ENCODE data around the gene ANTKMT.
"Not testable (repeated sequence)": the region's sequence is repeated elsewhere in the genome, so short reads cannot be mapped to it uniquely, and the experiment has no call there.

The ANTKMT gene

DNA sequence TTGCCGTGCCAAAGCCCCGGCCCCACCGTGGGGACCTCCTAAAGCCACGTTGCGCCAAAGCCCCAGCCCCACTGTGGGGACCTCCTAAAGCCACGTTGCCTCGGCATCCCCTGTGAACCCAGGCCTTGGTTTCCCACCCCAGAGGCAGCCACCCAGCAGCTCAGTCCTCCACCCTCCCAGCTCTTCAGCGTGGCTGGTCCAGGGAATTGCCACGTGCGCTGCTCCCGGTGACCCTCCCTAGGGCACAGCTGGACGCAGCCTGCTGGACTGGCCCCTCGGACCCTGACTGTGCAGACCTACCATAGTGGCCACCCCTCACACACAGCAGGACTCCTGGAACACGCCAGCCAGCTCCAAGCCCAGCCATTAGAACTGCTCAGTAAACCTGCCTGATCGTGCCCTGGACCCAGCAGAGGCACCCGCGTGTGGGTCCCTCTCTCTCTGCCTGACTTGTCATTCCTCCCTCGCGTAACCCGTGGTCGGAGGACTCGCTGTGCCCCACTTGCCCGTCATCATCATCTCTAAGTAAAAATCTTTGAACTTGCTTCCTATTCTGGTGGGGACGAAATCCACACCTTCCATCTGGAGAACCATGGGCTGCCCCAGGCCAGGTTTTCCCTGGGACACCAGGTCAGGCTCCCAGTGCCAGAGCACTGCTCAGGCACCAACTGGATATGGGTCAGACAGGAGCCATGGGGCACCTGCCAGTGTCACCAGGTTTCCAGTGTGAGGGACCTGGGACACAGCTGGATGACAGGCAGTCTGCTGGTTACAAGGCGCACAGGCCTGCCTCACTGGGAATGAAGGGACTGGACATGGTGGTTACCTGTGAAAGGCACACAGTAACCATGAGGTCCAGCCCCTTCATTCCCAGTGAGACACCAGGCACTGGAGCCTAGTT is 14.3 kb downstream of the ANTKMT start:
- TF ChIP-seq POLR2A (IDR thresholded peaks at IDR 0.05; ENCODE audit: low read depth, low read length) (no peak), POLR2AphosphoS5 (IDR thresholded peaks at IDR 0.05; ENCODE audit: low read depth, low read length) (no peak), TAF1 (IDR thresholded peaks at IDR 0.05; ENCODE audit: borderline replicate concordance, low read depth, low read length) (no peak)
- DNase-seq (ENCODE audit: insufficient read length) (no peak), FAIRE-seq (no peak)

DNA sequence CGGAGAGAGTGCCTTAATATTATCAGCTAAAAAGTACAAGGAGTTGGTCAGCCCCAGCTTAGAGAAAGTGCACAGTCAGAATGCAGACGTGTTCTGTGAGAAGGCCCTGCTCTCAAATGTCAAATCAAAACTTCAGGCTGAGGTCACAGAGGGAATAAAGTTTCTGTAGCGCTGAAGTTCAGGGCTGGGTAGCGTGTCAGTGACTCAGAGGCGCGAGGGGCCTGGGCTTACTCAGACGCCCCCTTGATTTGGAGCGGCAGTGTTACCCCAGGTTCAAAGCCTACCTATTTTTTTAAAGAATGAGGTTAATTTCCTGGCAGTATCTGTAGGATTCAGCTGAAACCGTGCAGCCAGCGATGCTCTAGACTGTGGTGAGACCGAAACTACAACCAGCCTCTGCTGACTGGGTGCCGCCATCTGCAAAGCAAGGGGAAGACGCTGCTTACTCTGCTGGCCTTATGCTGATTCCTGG is 15.1 kb downstream of the ANTKMT start:
- TF ChIP-seq TAF1 (IDR thresholded peaks at IDR 0.05; ENCODE audit: borderline replicate concordance, low read depth, low read length) (no peak), POLR2A (IDR thresholded peaks at IDR 0.05; ENCODE audit: low read depth, low read length) (no peak), POLR2AphosphoS5 (IDR thresholded peaks at IDR 0.05; ENCODE audit: low read depth, low read length) (no peak)
- no peak for DNase-seq (ENCODE audit: insufficient read length)
- FAIRE-seq: no peak

DNA sequence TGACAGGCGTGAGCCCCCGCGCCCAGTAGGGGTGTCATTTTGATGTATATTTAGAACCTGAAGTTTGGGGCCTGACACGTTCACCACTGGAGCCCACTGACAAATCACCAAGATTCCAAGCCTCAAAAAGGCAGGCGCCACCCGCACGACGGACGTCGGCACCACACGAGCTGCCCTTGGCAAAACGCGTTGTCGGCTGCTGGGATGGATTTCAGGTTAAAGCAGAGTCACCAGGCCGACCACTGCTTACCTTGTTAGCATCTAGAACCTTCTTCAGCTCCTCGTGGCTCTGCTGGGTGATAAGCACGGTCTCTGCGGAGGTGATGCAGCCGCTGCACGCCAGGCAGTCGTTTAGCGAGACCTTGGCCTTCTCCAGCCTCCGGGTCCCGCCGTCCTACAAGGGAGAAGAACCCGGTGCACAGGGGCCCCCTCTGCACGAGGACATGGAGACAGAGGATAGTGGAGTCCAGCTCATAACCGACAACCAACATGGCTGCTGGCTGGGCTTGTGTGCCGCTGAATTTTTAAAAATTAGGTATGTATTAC is 16.1 kb downstream of the ANTKMT start:
- FAIRE-seq (no peak), DNase-seq (ENCODE audit: insufficient read length) (no peak)
- TF ChIP-seq TAF1 (IDR thresholded peaks at IDR 0.05; ENCODE audit: borderline replicate concordance, low read depth, low read length): no peak
- no peak for TF ChIP-seq POLR2AphosphoS5 (IDR thresholded peaks at IDR 0.05; ENCODE audit: low read depth, low read length)
- TF ChIP-seq POLR2A (IDR thresholded peaks at IDR 0.05; ENCODE audit: low read depth, low read length): no peak

DNA sequence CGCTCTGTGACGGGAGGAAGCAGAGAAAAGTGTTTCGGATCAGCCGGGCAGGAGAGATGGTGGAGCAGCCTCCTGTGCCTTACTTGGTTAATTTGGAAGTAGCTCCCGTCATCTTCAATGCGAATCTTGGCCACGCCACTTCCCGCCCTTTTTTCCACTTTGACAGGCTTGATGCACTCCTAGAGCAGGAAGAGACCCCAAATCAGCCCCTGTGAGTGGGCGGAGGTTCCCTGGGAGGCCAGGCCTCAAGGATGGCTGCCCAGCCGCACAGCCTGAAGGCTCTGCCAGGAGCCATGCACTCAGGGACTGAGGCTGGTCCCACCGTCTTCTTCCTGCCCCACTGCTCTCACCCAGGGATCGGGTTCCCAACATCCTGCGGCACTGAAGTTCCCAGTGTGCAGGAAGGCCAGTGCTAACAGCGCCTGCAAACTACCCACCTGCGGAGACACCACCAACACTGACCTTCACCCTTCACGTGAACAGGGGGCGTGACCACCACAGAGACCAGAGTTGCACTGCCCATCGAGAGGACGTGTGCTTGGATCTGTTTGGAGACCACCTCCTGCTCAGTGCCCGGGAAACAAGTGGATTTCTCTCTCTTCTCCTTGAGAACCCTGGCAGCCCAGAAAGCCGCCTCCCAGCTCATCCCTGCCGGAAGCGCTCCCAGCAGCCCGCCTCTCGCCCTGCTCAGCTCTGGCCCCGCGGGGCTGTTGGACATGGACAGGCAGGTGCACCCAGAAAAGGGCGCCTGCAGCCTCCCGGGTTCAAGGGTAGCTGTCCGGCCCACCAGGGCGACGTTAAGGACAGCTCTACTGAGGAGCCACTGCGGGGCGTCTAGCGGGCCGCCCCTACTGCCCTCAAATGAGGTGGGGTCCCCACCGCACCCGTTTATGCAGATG is 18.9 kb downstream of the ANTKMT start:
- DNase-seq (ENCODE audit: insufficient read length): no peak
- FAIRE-seq: no peak
- no peak for TF ChIP-seq TAF1 (IDR thresholded peaks at IDR 0.05; ENCODE audit: borderline replicate concordance, low read depth, low read length)
- TF ChIP-seq POLR2A (IDR thresholded peaks at IDR 0.05; ENCODE audit: low read depth, low read length): no peak
- TF ChIP-seq POLR2AphosphoS5 (IDR thresholded peaks at IDR 0.05; ENCODE audit: low read depth, low read length): no peak

DNA sequence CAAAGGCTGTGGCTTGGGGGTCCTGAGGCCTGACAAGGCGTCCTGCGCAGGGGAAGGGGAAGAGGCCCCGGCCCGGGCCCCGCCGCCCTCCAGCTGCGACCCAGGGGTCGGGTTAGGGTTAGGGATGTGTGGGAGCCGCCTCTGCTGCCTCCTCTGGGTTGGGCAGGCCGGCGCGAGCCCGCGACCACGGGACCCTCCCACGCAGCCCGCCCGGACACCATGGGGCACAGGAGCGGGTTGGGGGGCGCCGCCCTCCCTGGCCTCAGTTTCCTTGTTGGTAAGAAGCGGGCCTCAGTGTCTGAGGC is 19.5 kb downstream of the ANTKMT start:
- TF ChIP-seq POLR2A (IDR thresholded peaks at IDR 0.05; ENCODE audit: low read depth, low read length): no peak
- no peak for TF ChIP-seq POLR2AphosphoS5 (IDR thresholded peaks at IDR 0.05; ENCODE audit: low read depth, low read length)
- no peak for TF ChIP-seq TAF1 (IDR thresholded peaks at IDR 0.05; ENCODE audit: borderline replicate concordance, low read depth, low read length)
- DNase-seq (ENCODE audit: insufficient read length) (peak; percentile 57), FAIRE-seq (no peak)

DNA sequence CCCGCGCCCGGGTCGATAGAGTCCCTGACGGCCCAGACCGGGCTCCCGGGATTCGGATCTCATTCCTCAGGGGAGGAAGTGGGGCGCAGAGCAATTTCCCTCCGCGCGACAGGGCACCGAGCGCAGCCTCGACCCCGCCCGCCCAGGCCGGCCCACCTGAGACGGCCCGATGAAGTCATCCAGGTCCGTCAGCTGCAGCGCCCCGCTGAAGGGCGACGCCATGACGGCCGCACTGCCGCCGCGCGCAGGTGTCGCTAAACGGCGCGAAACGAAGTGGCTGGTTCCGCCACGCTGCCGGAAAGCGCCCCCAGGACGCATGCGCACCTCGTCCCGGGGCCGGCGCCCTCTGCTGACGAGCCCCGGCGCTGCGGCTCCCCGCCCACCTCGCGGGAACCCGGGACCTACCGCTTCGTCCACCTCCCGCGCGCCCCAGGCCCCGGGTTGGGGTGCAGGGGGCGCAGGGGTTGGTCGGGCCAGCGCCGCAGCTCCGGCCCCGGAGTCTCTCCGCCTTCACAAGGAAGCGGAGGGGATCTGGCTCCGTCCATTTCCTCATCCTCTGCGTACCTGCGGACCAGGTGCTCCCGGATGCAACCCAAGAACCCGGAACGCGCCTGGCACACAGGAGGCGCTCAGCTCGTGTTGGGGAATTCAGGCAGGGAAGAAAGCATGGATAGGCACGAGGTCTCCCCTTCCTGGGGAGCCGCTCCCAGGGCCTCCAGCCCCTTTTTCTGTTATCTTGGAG is 20.0 kb downstream of the ANTKMT start, which contains the start of gene CIAO3:
Gene CIAO3, minus strand, starts transcription at position 234 of the 742 bp plus-strand sequence. Its CDS starts 12 bp downstream, at position 222.
- FAIRE-seq: peak; percentile 92
- DNase-seq (ENCODE audit: insufficient read length): peak; percentile 98
- TF ChIP-seq TAF1 (IDR thresholded peaks at IDR 0.05; ENCODE audit: borderline replicate concordance, low read depth, low read length) (peak; percentile 80), POLR2A (IDR thresholded peaks at IDR 0.05; ENCODE audit: low read depth, low read length) (peak; percentile 76; the same call in 1 of the 2 replicates), POLR2AphosphoS5 (IDR thresholded peaks at IDR 0.05; ENCODE audit: low read depth, low read length) (peak; percentile 65; the same call in 1 of the 2 replicates)

DNA sequence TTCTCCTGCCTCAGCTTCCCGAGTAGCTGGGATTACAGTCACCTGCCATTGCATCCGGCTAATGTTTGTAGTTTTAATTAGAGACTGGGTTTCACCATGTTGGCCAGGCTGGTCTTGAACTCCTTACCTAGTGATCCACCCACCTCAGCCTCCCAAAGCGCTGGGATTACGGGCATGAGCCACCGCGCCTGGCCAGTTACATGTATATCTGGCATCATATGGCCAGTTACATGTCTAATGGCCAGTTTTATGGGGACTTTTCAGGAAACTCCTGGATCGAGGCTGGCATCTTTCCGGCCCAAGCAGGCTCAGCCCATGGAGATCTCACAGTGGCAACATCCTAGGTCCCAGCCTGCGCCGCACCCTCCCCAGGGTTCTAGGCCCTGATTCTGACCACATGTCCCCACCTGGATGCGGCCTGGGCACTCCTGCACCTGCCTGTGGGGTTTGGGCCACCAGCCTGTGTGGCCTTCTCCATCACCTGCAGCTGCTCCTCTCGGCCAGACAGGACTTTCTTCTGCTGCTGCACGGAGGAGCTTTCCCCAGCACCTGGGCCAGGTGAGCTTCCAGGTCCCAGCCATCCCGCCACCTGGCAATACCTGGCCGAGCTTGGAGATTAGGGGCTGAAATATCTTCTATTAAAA is 21.2 kb downstream of the ANTKMT start:
- FAIRE-seq: no peak
- no peak for TF ChIP-seq POLR2A (IDR thresholded peaks at IDR 0.05; ENCODE audit: low read depth, low read length)
- no peak for TF ChIP-seq POLR2AphosphoS5 (IDR thresholded peaks at IDR 0.05; ENCODE audit: low read depth, low read length)
- no peak for TF ChIP-seq TAF1 (IDR thresholded peaks at IDR 0.05; ENCODE audit: borderline replicate concordance, low read depth, low read length)
- DNase-seq (ENCODE audit: insufficient read length): no peak

DNA sequence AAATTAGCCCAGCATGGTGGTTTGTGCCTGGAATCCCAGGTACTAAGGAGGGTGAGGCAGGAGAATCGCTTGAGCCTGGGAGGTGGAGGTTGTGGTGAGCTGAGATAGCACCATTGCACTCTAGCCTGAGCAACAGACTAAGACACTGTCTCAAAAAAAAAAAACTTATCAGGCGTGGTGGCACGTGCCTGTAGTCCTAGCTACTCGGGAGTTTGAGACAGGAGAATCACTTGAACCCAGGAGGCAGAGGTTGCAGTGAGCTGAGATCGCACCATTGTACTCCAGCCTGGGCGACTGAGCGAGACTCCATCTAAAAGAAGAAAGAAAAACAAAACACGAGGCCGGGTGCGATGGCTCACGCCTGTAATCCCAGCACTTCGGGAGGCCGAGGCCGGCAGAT is 21.9 kb downstream of the ANTKMT start:
- FAIRE-seq; DNase-seq (ENCODE audit: insufficient read length): not testable (repeated sequence)

DNA sequence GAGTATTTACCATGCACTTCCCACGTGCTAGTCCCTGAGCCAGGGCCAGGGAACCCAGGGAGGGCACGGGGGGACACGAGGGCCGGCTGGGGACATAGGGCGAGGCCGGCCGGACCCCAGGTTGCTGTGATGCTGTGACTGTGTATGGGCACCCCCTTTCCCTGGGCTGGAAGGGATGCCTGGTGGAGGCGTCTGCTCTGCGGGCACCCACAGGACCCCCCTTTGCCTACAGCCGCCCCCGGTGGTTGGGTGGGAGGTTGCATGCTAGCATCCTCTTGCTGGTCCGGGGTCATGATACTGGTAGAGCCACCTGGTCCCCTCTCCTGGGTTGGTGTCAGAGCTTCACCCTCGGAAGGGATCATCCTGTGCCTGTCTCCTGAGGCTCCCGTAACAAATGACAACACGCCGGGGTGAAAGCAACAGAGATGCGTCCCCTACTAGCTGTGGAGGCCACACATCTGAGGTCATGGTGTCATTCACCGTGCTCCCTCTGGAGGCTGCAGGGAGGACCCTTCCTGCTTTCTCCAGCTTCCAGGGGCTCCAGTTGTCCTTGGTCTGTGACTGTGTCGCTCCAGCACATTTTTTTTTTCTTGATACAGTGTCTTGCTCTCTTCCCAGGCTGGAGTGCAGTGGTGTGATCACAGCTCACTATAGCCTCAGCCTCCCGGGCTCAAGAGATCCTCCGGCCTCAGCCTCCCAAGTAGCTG is 23.0 kb downstream of the ANTKMT start:
- DNase-seq (ENCODE audit: insufficient read length): no peak
- TF ChIP-seq POLR2AphosphoS5 (IDR thresholded peaks at IDR 0.05; ENCODE audit: low read depth, low read length) (no peak), TAF1 (IDR thresholded peaks at IDR 0.05; ENCODE audit: borderline replicate concordance, low read depth, low read length) (no peak), POLR2A (IDR thresholded peaks at IDR 0.05; ENCODE audit: low read depth, low read length) (no peak)

DNA sequence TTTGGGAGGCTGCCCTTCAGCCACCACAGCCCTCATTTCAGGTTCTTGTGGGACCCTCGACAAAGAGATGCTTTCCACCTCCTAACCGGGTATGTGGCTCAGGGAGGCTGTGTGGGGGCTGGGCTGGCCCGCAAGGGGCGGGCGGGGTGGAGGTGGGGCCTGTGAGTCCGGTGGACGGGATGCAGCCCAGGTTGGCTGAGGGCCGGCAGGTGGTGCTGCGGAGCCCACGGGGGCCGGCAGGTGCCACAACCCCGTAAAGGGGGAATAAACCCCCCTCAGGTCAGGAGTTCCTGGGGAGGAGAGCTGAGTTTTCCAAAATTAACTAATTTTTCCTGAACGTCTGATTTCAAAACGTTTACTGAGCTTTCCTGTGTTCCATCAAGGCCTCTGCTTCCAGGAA is 24.8 kb downstream of the ANTKMT start:
- DNase-seq (ENCODE audit: insufficient read length) (peak; percentile 61), FAIRE-seq (no peak)
- TF ChIP-seq TAF1 (IDR thresholded peaks at IDR 0.05; ENCODE audit: borderline replicate concordance, low read depth, low read length) (no peak), POLR2A (IDR thresholded peaks at IDR 0.05; ENCODE audit: low read depth, low read length) (no peak), POLR2AphosphoS5 (IDR thresholded peaks at IDR 0.05; ENCODE audit: low read depth, low read length) (no peak)

More for the DNA sequence above, 23.0 kb downstream of the ANTKMT start:
- no peak for FAIRE-seq

Data from GM12892 (cell line).